OCI-M2 (cell line): ENCODE measurements around the gene GNA14.
"Not testable (repeated sequence)": the region's sequence is repeated elsewhere in the genome, so short reads cannot be mapped to it uniquely, and the experiment has no call there.

ENCODE experiments used
- DNase-seq: peaks from one replicate; lab custom pipeline; 2025; ENCODE audit not compliant: unreplicated experiment; lab: John Stamatoyannopoulos, UW

GNA14 gene

DNA sequence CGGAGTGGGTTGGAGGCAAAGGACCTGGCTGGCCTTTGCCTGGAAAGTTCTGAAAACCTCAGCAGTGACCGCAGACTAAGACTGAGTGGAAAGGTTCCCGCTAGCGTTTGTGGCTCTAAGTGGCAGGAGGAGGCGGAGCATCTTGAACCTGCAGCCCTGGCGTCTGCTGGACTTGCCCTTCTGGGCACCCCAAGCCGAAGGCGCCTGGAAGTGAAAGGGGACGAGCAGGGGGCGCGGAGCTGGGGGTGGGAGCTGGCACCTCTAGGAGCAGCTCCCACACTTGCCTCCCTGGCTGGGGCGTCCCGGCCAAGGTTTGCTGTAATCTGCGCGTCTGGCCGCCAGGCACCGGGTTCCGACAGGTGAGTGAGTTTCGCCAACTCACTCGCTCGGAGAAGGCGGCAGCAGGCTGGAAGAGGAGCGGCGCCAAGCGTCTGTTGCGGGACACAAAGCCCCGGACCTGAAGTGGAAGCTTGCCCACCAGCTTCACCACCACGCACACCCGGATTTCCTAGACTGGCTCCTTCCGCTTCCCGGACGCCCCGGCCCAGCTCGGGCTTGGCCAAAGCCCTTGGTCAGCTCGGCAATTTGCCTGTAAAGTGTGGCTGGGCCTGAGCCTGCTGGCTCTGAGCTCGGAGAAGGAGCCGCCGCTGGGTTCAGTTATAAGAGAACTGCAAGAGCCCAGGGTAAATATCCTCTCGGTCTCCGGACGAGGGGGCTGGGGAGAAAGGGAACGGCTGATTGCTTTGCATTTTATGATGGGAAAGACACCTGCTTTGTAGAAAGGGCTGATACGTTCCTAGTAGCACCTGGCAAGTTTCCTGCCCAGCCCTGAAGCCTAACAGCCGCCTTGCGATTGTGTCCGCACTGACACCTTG lies at the start of gene GNA14:
Gene GNA14 (minus strand): TSS at position 89 of the 875 bp plus-strand sequence. CDS start 529 bp downstream, outside the sequence.
- DNase-seq, result no peak

DNA sequence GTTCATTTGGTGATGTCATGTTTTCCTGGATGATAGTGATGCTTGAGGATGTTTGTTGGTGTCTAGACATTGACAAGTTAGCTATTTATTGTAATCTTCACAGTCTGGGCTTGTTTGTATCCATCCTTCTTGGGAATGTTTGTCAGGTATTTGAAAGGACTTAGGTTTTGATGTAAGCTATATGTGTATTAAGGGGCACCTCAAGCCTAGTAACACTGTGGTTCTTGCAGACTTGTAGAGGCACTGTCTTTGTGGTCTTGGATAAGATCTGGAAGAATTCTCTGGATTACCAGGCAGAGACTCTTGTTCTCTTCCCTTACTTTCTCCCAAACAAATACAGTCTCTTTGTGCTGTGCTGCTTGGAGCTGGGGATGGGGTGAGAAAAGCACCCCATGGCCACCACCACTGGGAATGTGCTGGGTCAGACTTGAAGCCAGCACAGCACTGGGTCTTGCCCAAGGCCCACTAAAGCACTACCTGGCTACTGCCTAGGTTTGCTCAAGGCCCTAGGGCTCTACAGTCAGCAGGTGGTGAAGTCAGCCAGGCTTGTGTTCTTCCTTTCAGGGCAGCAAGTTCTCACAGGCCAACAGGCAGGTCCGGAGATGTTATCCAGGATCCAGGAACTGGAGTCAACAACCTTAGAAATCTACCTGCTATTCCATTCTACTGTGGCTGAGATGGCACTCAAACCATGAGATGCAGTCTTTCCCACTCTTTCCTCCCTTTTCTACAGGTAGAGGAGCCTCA lies 49.3 kb upstream of the GNA14 start:
- no peak for DNase-seq

DNA sequence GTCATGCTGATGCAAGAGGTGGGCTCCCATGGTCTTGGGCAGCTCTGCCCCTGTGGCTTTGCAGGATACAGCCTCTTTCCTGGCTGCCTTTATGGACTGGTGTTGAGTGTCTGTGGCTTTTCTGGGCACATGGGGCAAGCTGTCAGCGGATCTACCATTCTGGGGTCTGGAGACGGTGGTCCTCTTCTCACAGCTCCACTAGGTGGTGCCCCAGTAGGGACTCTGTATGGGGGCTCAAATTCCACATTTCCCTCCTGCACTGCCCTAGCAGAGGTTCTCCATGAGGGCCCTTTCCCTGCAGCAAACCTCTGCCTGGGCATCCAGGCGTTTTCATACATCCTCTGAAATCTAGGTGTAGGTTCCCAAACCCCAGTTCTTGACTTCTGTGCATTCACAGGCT lies 42.6 kb upstream of the GNA14 start:
- DNase-seq, result not testable (repeated sequence)

DNA sequence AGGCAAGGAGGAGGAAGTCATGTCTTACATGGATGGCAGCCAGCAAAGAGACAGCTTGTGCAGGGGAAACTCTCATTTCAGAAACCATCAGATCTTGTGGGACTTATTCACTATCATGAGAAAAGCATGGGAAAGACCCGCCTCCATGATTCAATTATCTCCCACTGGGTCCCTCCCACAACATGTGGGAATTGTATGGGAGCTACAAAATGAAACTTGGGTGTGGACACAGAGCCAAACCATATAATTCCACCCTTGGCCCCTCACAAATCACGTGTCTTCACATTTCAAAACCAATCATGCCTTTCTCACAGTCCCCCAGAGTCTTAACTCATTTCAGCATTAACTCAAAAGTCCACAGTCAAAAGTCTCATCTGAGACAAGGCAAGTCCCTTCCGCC lies 42.0 kb upstream of the GNA14 start:
- DNase-seq, result not testable (repeated sequence)

DNA sequence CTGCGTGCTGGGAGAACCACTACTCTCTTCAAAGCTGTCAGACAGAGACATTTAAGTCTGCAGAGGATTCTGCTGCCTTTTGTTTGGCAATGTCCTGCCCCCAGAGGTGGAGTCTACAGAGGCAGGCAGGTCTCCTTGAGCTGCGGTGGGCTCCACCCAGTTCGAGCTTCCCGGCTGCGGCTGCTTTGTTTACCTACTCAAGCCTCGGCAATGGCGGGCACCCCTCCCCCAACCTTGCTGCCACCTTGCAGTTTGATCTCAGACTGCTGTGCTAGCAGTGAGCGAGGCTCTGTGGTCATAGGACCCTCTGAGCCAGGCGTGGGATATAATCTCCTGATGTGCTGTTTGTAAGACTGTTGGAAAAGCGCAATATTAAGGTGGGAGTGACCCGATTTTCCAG lies 39.6 kb upstream of the GNA14 start:
- DNase-seq, result not testable (repeated sequence)

DNA sequence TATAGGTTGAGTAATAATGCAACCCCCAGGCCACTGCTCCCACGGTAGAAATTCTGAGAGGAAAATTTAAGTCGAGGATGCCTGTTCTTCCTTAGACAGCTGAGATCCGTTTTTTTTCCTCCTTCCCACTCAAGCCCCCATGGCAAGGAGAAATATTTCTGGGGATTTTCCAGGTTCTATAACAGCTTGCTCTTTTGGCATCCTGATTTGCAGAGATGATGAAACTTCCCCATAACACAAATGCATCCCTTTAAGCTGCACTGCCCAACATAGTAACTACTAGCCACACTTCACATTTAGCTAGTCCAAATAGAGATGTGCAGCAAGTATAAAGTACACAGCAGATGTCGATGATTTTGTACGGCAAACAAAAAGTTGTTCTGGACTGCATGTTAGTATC lies 32.5 kb upstream of the GNA14 start:
- DNase-seq, result no peak

DNA sequence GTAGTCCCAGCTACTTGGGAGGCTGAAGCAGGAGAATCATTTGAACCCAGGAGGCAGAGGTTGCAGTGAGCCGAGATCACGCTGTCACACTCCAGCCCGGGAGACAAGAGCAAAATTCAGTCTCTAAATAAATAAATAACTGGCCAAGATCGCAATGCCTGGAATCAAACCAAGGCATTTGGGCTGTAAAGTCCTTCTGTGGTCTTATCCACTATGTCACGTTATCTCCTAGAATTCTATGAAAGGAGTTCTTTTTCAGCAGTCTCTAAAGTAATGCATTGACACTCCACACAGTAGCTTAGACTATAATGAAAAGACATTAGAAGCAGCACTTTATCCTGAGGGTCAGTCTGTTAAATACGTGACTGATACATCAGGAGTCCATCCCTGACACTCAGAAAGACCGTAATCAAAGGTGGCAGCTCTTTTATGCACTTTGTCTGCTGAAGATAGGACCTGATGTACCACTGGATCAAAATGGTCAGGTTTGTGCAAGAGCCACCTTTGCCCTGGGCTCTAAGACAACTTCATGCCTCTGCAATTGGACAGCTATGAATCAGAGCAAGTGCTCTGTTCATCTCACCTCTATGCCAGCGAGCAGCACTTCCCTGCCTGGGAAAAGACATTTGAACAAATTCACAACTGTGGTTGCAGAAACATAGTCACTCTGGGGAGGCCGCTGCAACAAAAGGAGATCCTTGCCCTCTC lies 31.7 kb upstream of the GNA14 start:
- no peak for DNase-seq

DNA sequence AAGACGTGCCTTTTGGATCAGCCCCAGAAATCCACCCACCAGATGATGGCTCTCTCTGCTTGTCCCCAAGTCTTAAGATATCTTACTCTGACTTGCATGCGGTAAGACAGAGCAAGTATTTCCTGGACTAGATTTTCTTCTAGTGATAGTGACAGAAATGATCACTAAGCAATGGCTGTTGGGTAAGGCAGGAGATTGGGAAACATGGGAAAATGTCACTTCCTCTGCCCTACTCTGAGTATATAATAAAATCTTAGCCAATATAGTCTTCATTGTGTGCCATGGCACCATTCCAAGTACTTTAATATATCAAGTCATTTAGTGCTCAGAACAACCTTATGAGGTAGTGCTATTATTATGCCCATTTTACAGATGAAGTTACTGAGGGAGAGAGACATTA lies 31.0 kb upstream of the GNA14 start:
- DNase-seq, result no peak

DNA sequence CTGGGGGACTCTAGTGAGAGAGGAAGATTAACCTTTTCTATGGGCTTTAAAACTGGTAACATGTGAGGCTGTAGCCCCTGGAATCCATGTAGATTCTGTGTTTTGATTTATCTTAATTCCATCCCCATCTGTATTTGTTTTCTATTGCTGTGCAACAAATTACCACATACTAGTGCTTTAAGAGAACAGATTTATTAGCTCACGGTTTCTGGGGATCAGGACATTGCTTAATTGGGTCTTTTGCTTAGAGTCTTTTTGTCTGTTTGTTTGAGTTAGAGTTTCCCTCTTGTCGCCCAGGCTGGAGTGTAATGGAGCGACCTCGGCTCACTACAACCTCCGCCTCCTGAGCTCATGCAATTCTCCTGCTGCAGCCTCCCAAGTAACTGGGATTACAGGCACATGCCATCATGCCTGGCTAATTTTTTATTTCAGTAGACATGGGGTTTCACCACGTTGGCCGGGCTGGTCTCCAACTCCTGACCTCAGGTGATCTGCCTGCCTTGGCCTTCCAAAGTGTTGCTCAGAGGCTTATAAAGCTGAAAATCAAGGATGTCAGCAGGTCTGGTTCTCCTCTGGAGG lies 29.9 kb upstream of the GNA14 start:
- DNase-seq, result no peak

DNA sequence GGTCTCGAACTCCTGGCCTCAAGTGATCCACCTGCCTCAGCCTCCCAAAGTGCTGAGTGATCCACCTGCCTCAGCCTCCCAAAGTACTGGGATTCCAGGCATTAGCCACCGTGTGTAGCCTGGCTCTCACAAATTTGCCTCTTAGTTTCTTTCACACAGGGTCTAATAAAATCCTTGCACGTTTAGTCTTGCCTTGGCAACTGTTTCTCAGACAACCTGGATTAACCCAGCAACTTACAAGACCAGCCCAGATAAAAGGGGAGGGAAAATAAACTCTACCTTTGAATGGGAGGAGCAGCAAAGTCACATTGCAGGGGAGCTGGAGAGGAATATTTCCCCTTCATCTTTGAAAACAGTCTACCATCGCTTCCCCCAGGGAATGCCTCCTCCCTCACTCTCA lies 29.3 kb upstream of the GNA14 start:
- no peak for DNase-seq

DNA sequence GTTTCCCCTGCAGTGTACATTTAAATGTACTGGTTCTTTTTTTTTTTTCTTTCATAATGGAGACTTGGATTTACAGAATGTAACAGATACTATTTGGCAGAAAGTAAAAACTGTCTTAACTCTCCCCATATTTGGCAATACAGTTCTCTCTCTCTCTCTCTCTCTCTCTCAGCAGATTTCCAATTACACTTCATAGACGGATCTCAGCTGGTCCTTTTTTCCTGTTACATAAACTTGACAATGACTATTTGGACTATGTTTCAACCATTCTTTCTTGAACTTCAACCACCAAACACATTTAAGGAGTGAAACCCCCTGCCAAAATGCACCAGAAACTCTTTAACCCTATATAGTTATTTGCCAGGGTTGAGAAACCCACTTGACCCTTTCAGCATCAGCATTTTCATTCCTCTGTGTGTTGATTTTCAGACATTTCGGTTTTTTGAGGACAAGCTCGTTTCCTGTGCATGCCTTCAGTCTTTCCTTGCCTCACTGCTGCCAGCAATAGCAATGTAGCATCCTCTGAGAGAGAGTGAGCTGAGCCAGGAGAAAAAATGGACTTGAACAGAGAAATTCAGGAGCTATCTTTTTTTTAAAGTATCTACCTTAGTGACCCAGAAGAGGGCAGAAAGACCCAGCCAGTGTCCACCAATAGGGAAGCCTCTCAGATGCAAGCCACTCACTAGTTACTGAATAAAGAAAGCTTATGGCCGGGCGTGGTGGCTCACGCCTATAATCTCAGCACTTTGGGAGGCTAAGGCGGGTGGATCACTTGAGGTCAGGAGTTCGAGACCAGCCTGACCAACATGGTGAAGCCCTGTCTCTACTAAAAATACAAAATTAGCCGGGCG lies 26.0 kb upstream of the GNA14 start:
- no peak for DNase-seq

DNA sequence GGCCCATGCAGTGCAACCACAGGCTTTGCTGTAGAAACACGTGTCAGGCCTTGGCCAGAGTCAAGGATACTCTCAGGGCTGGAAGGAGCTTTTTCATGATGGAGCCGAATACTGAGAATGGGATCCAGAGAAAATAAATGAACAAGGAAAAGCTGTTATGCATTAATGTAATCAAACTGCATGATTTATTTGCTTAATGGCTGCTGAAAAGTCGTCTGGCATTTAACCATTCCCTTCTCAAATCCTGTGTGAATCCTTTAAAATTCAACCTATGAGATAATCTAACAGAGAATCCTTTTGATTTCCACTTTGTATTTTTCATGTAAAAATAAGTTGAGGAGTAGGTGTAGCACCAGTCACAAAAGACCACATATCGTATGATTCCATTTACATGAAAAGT lies 24.1 kb upstream of the GNA14 start:
- no peak for DNase-seq

DNA sequence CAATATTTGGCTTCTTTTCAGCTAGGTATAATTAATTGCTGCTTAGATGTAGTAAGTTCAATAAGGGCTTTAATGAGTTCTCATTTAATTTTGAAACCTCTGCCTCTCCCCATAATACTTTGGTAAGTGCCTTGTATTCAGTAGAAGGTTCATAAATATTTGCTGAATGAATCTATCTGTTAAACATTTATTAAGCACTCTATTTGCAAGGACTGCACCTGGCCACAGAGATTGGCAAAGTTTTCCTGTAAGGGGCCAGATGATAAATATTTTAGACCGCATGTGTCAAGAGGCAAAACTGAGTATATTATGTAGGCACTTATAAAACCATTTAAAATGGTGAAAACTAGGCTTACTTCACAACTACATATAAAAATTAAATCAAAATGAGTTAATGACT lies 19.0 kb upstream of the GNA14 start:
- no peak for DNase-seq

DNA sequence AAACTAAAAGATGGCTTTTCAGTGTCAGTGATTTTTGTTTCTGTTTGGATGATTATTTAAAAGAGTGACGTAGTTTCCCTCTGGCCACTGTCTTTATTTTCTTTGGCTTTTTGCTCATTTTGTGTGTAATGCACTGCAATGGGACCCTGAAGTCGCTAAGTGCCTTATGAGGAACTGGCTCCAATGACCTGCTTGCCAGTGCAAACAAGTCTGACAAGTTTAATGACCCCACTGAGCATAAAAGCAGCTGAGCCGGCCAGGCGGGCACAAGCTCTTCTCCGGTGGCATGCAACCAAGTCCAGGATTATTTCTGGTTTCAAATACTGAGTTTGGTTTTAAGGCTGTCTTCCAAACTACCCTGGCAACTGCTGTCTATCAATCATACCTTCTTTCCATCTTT lies 15.6 kb upstream of the GNA14 start:
- no peak for DNase-seq

DNA sequence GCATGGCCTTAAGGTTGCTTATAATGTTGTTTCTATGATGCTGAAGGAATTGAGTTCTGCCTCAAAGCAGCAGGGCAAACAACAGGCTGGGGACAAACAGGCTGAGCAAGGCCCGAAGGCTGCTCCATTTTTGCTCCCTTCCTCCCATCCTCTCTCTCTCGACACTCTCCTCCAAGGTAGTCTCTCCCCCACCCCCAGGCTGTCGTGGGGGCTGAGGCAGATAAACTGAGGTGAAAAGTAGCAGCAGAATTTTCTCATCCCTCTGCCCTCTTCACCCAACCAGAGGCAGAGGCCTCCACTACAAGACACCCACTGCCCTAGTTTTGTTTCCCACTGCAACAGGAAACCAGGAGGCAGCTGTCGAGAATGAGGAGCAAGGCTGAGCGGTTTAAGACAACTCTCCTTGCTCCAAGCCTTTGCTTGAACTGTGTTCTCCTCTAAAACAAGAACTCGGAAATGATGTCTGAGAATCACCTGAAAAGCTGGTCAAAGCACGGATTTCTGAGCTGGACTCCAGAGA lies 13.5 kb upstream of the GNA14 start:
- no peak for DNase-seq

DNA sequence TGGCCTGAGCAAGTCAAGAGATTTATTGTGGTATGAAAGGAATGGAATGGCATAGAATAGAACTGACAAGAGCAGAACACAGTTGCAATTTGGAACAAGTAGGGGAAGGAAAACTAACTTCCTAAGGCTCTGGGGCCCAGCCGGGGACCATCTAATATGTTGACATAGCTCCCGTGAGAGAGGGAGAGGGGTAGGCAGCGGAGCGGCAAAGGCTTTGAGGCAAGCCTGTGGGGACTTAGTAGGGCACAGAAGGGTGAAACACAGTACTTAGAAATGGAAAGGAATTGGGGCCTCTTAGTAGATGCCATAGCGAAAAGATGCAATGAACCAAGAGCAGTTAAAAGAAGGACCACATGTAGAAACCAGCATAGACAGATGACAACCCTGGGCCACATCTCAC lies 11.8 kb upstream of the GNA14 start:
- DNase-seq, result no peak

DNA sequence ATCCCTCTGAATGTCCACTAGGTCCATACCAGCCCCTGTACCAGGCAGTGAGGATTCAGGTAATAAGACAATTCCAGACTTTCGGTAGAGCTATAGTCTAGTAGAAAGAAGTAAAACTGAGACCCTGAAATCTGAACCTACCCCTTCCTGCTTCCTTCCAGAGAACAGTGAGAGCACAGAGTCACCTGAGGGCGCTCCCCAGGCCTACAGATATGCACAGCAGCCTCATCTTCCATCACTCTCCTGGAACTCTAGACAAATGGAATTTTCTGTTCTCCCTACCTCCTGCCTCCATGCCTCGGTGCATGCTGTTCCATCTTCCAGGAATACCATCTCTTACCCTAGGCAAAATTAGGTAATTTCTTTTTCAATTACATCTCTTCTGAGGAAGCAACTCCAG lies 3.1 kb upstream of the GNA14 start:
- no peak for DNase-seq

DNA sequence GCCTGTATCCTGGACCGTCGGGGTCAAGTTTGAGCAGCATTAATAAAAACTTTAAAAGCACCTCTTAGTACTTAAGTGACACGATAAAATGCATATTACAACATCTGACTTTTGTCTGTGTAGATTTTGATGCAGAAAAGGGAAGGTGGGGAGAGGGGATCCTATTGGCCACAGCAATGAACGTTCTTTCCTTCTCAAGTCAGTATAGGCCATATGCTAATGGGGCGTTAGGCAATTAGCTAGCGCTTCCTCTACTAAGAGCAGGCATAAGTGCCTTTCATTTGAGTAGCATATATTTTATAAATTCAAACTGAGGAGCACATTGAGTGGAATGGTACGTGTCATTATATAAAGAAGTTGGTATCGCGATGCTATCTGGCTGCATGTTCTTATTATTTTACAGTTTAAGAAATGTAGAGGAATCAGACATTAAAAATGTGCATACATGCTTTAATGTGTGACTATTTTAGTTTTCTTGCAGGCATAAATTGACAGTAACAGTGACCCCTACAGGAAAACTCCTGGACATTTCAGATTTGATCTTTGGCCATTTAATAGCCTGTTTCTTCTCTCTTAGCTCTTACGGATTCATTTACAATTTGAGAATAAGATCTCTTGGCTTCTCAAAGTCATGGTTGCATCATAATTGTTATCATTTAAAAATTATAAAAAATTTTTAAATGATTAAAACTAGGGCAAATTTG lies 1.1 kb upstream of the GNA14 start:
- no peak for DNase-seq
